ENCODE results near the gene KRT77. TPM values are rescaled to one million over a fixed set of nuclear protein-coding genes. Genes with fewer than 3 reads are reported as not detected.

KRT77 gene
- total RNA-seq, 2 donors from 2014 or later = not detected

DNA sequence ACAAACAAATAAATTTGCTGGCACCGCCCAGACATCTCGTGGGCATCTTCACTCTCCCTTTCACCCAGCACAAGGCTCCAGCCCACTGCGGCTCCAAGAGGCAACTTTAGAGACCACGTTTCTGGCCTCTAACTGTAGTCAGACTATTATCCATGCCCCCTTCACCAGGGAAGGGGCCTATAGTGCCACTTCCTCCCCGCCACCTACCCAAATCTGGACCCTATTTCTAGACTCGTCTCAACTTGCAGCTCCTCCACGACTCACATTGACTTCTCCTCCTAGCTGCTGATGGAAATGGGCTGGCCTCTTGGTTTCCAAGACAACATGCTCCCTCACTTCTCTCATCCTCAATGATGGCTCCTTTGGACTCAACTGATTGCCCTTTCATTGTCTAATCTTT, 35.4 kb downstream of the KRT77 start:
- no peak overlapping the region for H3K4me3 ChIP-seq (ENCODE audit: low read length)
- no peak overlapping the region for H3K27ac Mint-ChIP-seq
- H3K9me3 ChIP-seq (ENCODE audit: control insufficient read depth, low read length) = no peaks in the 10 kb centered on the region
- peaks cover 62% of the 10 kb centered on the region for H3K27me3 ChIP-seq (ENCODE audit: control insufficient read depth, insufficient read depth, low read length, poor library complexity, severe bottlenecking)
- no peak overlapping the region for H3K27ac ChIP-seq (ENCODE audit: low read depth, low read length)
- H3K9ac ChIP-seq (ENCODE audit: extremely low read depth, low read length, poor library complexity, severe bottlenecking) = no peak overlapping the region
- H3K27me3 Mint-ChIP-seq (ENCODE audit: insufficient read depth) = peaks cover 37% of the 10 kb centered on the region
- H3K36me3 ChIP-seq (ENCODE audit: control insufficient read depth, insufficient read depth, low read length) = no peaks in the 10 kb centered on the region
- no peaks in the 10 kb centered on the region for H3K9me3 Mint-ChIP-seq
- H3K36me3 Mint-ChIP-seq (ENCODE audit: low read depth) = no peaks in the 10 kb centered on the region
- 82 to 84% methylated on average over 5 to 7 of the region's 7 CpGs for WGBS, 2 experiments (ENCODE audit: insufficient coverage in 1 of 2, insufficient read length in 1 of 2)
- DNase-seq = no peak
- TF ChIP-seq, protein P1, sequence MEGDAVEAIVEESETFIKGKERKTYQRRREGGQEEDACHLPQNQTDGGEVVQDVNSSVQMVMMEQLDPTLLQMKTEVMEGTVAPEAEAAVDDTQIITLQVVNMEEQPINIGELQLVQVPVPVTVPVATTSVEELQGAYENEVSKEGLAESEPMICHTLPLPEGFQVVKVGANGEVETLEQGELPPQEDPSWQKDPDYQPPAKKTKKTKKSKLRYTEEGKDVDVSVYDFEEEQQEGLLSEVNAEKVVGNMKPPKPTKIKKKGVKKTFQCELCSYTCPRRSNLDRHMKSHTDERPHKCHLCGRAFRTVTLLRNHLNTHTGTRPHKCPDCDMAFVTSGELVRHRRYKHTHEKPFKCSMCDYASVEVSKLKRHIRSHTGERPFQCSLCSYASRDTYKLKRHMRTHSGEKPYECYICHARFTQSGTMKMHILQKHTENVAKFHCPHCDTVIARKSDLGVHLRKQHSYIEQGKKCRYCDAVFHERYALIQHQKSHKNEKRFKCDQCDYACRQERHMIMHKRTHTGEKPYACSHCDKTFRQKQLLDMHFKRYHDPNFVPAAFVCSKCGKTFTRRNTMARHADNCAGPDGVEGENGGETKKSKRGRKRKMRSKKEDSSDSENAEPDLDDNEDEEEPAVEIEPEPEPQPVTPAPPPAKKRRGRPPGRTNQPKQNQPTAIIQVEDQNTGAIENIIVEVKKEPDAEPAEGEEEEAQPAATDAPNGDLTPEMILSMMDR (conservative IDR thresholded peaks at IDR 0.05) = no peak
- no peaks in the 10 kb centered on the region for H3K4me1 ChIP-seq (ENCODE audit: control insufficient read depth, insufficient read depth, low read length)
- H3K4me1 Mint-ChIP-seq = no peaks in the 10 kb centered on the region
- H3K4me3 Mint-ChIP-seq = no peak overlapping the region

DNA sequence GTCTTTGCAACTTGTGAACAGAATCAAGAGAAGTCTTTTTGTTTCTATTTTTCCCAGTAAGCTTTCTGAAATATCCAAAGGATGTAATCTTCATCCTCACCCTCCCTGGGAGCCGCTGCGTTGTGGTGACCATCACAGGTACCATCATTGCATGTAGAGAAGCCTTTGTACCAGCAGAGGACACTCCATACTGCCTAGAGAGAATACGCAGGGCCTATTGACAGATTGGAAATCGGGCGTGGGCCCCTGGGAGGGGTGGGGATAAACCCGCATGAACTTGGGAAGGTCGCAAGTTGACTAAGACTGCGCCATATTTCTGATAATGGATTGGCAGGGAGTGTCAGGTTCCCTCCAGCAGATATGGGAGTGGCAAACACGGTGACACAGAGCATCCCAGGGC, 35.8 kb downstream of the KRT77 start:
- Histone ChIP-seq H3K27ac (ENCODE audit: low read depth, low read length) (no peak overlapping the region), H3K9me3 (ENCODE audit: control insufficient read depth, low read length) (no peaks in the 10 kb centered on the region), H3K4me1 (ENCODE audit: control insufficient read depth, insufficient read depth, low read length) (peaks cover 3% of the 10 kb centered on the region), H3K4me3 (ENCODE audit: low read length) (no peak overlapping the region), H3K9ac (ENCODE audit: extremely low read depth, low read length, poor library complexity, severe bottlenecking) (no peak overlapping the region), H3K36me3 (ENCODE audit: control insufficient read depth, insufficient read depth, low read length) (no peaks in the 10 kb centered on the region), H3K27me3 (ENCODE audit: control insufficient read depth, insufficient read depth, low read length, poor library complexity, severe bottlenecking) (peaks cover 60% of the 10 kb centered on the region)
- WGBS, 2 experiments (ENCODE audit: insufficient coverage in 1 of 2, insufficient read length in 1 of 2) = 68 to 72% methylated on average over 9 of the region's 9 CpGs
- H3K27ac Mint-ChIP-seq = no peak overlapping the region
- peak; percentile 77 for DNase-seq
- H3K4me3 Mint-ChIP-seq = no peak overlapping the region
- no peaks in the 10 kb centered on the region for H3K4me1 Mint-ChIP-seq
- TF ChIP-seq, protein P1 (conservative IDR thresholded peaks at IDR 0.05) = peak; percentile 75
- H3K9me3 Mint-ChIP-seq = no peaks in the 10 kb centered on the region
- peaks cover 41% of the 10 kb centered on the region for H3K27me3 Mint-ChIP-seq (ENCODE audit: insufficient read depth)
- no peaks in the 10 kb centered on the region for H3K36me3 Mint-ChIP-seq (ENCODE audit: low read depth)

DNA sequence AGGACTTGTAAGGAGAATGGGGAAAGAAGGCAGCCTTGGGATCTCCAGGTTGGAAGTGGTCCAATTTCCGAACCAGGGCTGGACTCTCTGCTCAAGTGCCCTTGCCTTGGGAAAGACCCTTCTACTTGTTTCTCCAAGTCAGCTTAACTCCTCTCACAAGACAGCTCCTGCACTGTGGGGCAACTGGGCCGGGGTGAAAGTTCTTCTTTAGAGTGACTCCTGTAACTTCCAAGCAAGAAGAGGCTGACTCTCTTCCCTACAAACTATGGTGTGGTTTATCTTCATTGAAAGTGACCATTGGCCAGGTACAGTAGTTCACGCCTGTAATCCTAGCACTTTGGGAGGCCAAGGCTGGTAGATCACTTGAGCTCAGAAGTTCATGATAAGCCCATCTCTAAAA, 36.9 kb downstream of the KRT77 start:
- no peak overlapping the region for H3K4me3 ChIP-seq (ENCODE audit: low read length)
- no peaks in the 10 kb centered on the region for H3K9me3 ChIP-seq (ENCODE audit: control insufficient read depth, low read length)
- peaks cover 58% of the 10 kb centered on the region for H3K27me3 ChIP-seq (ENCODE audit: control insufficient read depth, insufficient read depth, low read length, poor library complexity, severe bottlenecking)
- peaks cover 4% of the 10 kb centered on the region for H3K4me1 ChIP-seq (ENCODE audit: control insufficient read depth, insufficient read depth, low read length)
- WGBS, 2 experiments (ENCODE audit: insufficient coverage in 1 of 2, insufficient read length in 1 of 2) = 78 to 90% methylated on average over 2 to 3 of the region's 3 CpGs
- DNase-seq = no peak
- H3K9ac ChIP-seq (ENCODE audit: extremely low read depth, low read length, poor library complexity, severe bottlenecking) = no peak overlapping the region
- H3K9me3 Mint-ChIP-seq = no peaks in the 10 kb centered on the region
- H3K36me3 Mint-ChIP-seq (ENCODE audit: low read depth) = no peaks in the 10 kb centered on the region
- H3K4me3 Mint-ChIP-seq = no peak overlapping the region
- H3K4me1 Mint-ChIP-seq = no peaks in the 10 kb centered on the region
- H3K27me3 Mint-ChIP-seq (ENCODE audit: insufficient read depth) = peaks cover 41% of the 10 kb centered on the region
- H3K27ac Mint-ChIP-seq = no peak overlapping the region
- no peaks in the 10 kb centered on the region for H3K36me3 ChIP-seq (ENCODE audit: control insufficient read depth, insufficient read depth, low read length)
- no peak overlapping the region for H3K27ac ChIP-seq (ENCODE audit: low read depth, low read length)
- TF ChIP-seq, protein P1 (conservative IDR thresholded peaks at IDR 0.05) = no peak
